ENCODE measurements around the gene OSBPL1A.

Gene OSBPL1A

GRCh38 chr18:24208270-24209035 lies 189.2 kb downstream of the OSBPL1A start:
- DNase-seq, result no peak

GRCh38 chr18:24204904-24205303 lies 192.7 kb downstream of the OSBPL1A start:
- no peak for DNase-seq

- DNase-seq, result no peak
These were observed 195.6 kb downstream of the OSBPL1A start for GRCh38 chr18:24201699-24202687.

GRCh38 chr18:24200494-24201290 lies 196.9 kb downstream of the OSBPL1A start:
- no peak for DNase-seq

GRCh38 chr18:24199372-24199962 lies 198.2 kb downstream of the OSBPL1A start:
- DNase-seq, result no peak

GRCh38 chr18:24198461-24198860 lies 199.2 kb downstream of the OSBPL1A start:
- no peak for DNase-seq

- DNase-seq, result no peak
These were observed 200.2 kb downstream of the OSBPL1A start for GRCh38 chr18:24197412-24197811.

GRCh38 chr18:24196764-24197163 lies 200.9 kb downstream of the OSBPL1A start:
- no peak for DNase-seq

GRCh38 chr18:24195296-24196053 lies 202.1 kb downstream of the OSBPL1A start:
- no peak for DNase-seq

GRCh38 chr18:24190590-24190989 lies 207.0 kb downstream of the OSBPL1A start:
- no peak for DNase-seq

- no peak for DNase-seq
These were observed 207.8 kb downstream of the OSBPL1A start for GRCh38 chr18:24189664-24190346.

GRCh38 chr18:24189007-24189528 lies 208.6 kb downstream of the OSBPL1A start:
- DNase-seq, result no peak

- DNase-seq, result no peak
These were observed 209.5 kb downstream of the OSBPL1A start for GRCh38 chr18:24188120-24188519.

- DNase-seq, result no peak
These were observed 209.9 kb downstream of the OSBPL1A start for GRCh38 chr18:24187689-24188088.

GRCh38 chr18:24187049-24187448 lies 210.6 kb downstream of the OSBPL1A start:
- DNase-seq, result no peak

- no peak for DNase-seq
These were observed 211.8 kb downstream of the OSBPL1A start for GRCh38 chr18:24185805-24186204.

- no peak for DNase-seq
These were observed 215.8 kb downstream of the OSBPL1A start for GRCh38 chr18:24181806-24182205.

GRCh38 chr18:24180048-24180447 lies 217.6 kb downstream of the OSBPL1A start:
- no peak for DNase-seq

- no peak for DNase-seq
These were observed 220.0 kb downstream of the OSBPL1A start for GRCh38 chr18:24177499-24178133.

GRCh38 chr18:24176727-24177416 lies 220.8 kb downstream of the OSBPL1A start:
- no peak for DNase-seq
